Measurements from ENCODE around the gene MIAT.

GRCh38 chr22:26614322-26614721 lies 43.1 kb upstream of the MIAT start:
- no peak for TF ChIP-seq POLR2AphosphoS5 (IDR thresholded peaks at IDR 0.05; ENCODE audit: low read depth, low read length)
- no peak for TF ChIP-seq POLR2A (IDR thresholded peaks at IDR 0.05; ENCODE audit: low read depth, low read length)
- no peak for TF ChIP-seq TAF1 (IDR thresholded peaks at IDR 0.05; ENCODE audit: low read depth, low read length)
- no peak for TF ChIP-seq POU2F2 (IDR thresholded peaks at IDR 0.05; ENCODE audit: low read depth, low read length)
- no peak for TF ChIP-seq SPI1 (IDR thresholded peaks at IDR 0.05; ENCODE audit: low read depth, low read length)

Data from GM12891 (cell line).